Esophagus (tissue), 2 donors: ENCODE measurements around the gene IGLL5. TPM values are rescaled to one million over a fixed set of nuclear protein-coding genes. Genes with fewer than 3 reads are reported as not detected.

Experiments used
- H3K27ac ChIP-seq, 2 donors: one replicate each; pipeline ENCODE4 v1.5.1; 2013; ENCODE audit warnings: low read depth in 2 of 2, mild to moderate bottlenecking in 2 of 2, inconsistent platforms in 1 of 2, low read length in 1 of 2, moderate library complexity in 1 of 2
- H3K27me3 ChIP-seq, 2 donors: one replicate each; pipeline ENCODE4 v1.6.1; 2013; ENCODE audit warnings: low read length in 2 of 2, control low read depth in 1 of 2, mild to moderate bottlenecking in 1 of 2; ENCODE audit not compliant: insufficient read depth in 2 of 2, control insufficient read depth in 1 of 2
- H3K36me3 ChIP-seq, 2 donors: one replicate each; pipeline ENCODE4 v1.6.1; 2013; ENCODE audit warnings: low read length in 1 of 2; ENCODE audit not compliant: control insufficient read depth in 2 of 2, insufficient read depth in 2 of 2
- H3K4me1 ChIP-seq, 2 donors: one replicate each; pipeline ENCODE4 v1.6.1; 2013; ENCODE audit warnings: low read length in 1 of 2; ENCODE audit not compliant: control insufficient read depth in 2 of 2, insufficient read depth in 2 of 2
- H3K4me3 ChIP-seq, 2 donors: one replicate each; pipeline ENCODE4 v1.5.1; 2013; ENCODE audit warnings: low read length in 2 of 2, mild to moderate bottlenecking in 2 of 2, low read depth in 1 of 2, moderate library complexity in 1 of 2
- H3K9me3 ChIP-seq, 2 donors: one replicate each; pipeline ENCODE4 v1.6.1; 2013; ENCODE audit warnings: mild to moderate bottlenecking in 2 of 2, low read depth in 1 of 2, low read length in 1 of 2, moderate library complexity in 1 of 2; ENCODE audit not compliant: control insufficient read depth in 2 of 2, insufficient read depth in 1 of 2
- WGBS, 2 donors: extraction: QIAGEN DNeasy Blood & Tissue Kit; methylation state at CpG; one replicate each; pipeline ENCODE4 v1.1.7; 2013; 5-methylcytosine and 5-hydroxymethylcytosine counted together
- polyA plus RNA-seq, 2 donors: library from polyadenylated mRNA; stranded (reverse); fragments of 200-250 nt; gene quantifications; one replicate each; pipeline ENCODE4 v1.2.3, GENCODE V29; 2013
- donor health status: healthy with polysubstance abuse.
- donor health status: Bipolar disorder and iron deficiency.

IGLL5 gene
- polyA plus RNA-seq, 2 donors, result 0.47 to 1.3 TPM

- WGBS, 2 donors, result 62 to 66% methylated on average over 13 of the region's 13 CpGs
- Histone ChIP-seq H3K36me3 (no peaks in the 10 kb centered on the region), H3K9me3 (no peaks in the 10 kb centered on the region), H3K27ac (no peak overlapping the region), H3K4me1 (peaks cover 0 to 4% of the 10 kb centered on the region in 2 donors), H3K27me3 (no peaks in the 10 kb centered on the region), H3K4me3 (no peak overlapping the region)
Observed at GRCh38 chr22:22926370-22927195, 39.0 kb downstream of the IGLL5 start.

GRCh38 chr22:22927196-22927887, 39.7 kb downstream of the IGLL5 start:
- Histone ChIP-seq H3K9me3 (no peaks in the 10 kb centered on the region), H3K27ac (no peak overlapping the region), H3K4me1 (peaks cover 0 to 4% of the 10 kb centered on the region in 2 donors), H3K36me3 (no peaks in the 10 kb centered on the region), H3K4me3 (no peak overlapping the region), H3K27me3 (no peaks in the 10 kb centered on the region)
- 83 to 87% methylated on average over 21 of the region's 21 CpGs for WGBS, 2 donors

- H3K9me3 ChIP-seq, result no peaks in the 10 kb centered on the region
- H3K4me1 ChIP-seq, result peaks cover 0 to 4% of the 10 kb centered on the region in 2 donors
- H3K36me3 ChIP-seq, result no peaks in the 10 kb centered on the region
- H3K27ac ChIP-seq, result no peak overlapping the region
- no peaks in the 10 kb centered on the region for H3K27me3 ChIP-seq
- WGBS, 2 donors, result 65 to 70% methylated on average over 7 of the region's 7 CpGs
- no peak overlapping the region for H3K4me3 ChIP-seq
Observed at GRCh38 chr22:22927888-22928665, 40.5 kb downstream of the IGLL5 start.

- H3K36me3 ChIP-seq, result no peaks in the 10 kb centered on the region
- H3K9me3 ChIP-seq, result no peaks in the 10 kb centered on the region
- H3K27me3 ChIP-seq, result no peaks in the 10 kb centered on the region
- H3K27ac ChIP-seq, result no peak overlapping the region
- WGBS, 2 donors, result 45 to 59% methylated on average over 11 of the region's 11 CpGs
- H3K4me1 ChIP-seq, result peaks cover 0 to 4% of the 10 kb centered on the region in 2 donors
- no peak overlapping the region for H3K4me3 ChIP-seq
Observed at GRCh38 chr22:22928666-22929380, 41.2 kb downstream of the IGLL5 start.

GRCh38 chr22:22929381-22930221, 42.0 kb downstream of the IGLL5 start:
- Histone ChIP-seq H3K27me3 (no peaks in the 10 kb centered on the region), H3K27ac (no peak overlapping the region)
- 84 to 85% methylated on average over 16 of the region's 16 CpGs for WGBS, 2 donors

GRCh38 chr22:22930222-22930497, 42.5 kb downstream of the IGLL5 start:
- Histone ChIP-seq H3K4me1 (peaks cover 0 to 4% of the 10 kb centered on the region in 2 donors), H3K27ac (no peak overlapping the region), H3K9me3 (no peaks in the 10 kb centered on the region), H3K4me3 (no peak overlapping the region), H3K36me3 (no peaks in the 10 kb centered on the region), H3K27me3 (no peaks in the 10 kb centered on the region)
- WGBS, 2 donors, result 82 to 88% methylated on average over 3 of the region's 3 CpGs

More at GRCh38 chr22:22929381-22930221, 42.0 kb downstream of the IGLL5 start:
- Histone ChIP-seq H3K4me3 (no peak overlapping the region), H3K9me3 (no peaks in the 10 kb centered on the region), H3K36me3 (no peaks in the 10 kb centered on the region), H3K4me1 (peaks cover 0 to 4% of the 10 kb centered on the region in 2 donors)

GRCh38 chr22:22930571-22931556, 43.2 kb downstream of the IGLL5 start:
- WGBS, 2 donors, result 75 to 76% methylated on average over 9 of the region's 9 CpGs
- H3K4me3 ChIP-seq, result no peak overlapping the region
- H3K27ac ChIP-seq, result no peak overlapping the region

More at GRCh38 chr22:22930571-22931556, 43.2 kb downstream of the IGLL5 start:
- no peaks in the 10 kb centered on the region for H3K36me3 ChIP-seq
- H3K27me3 ChIP-seq, result no peaks in the 10 kb centered on the region
- peaks cover 0 to 4% of the 10 kb centered on the region in 2 donors for H3K4me1 ChIP-seq
- H3K9me3 ChIP-seq, result no peaks in the 10 kb centered on the region
